HEK293T (cell line): Measurements from ENCODE around the gene OR52E5.

Experiments
- ARNT ChIP-seq: fragments of 450-650 bp; IDR thresholded peaks from 2 replicates; pipeline ENCODE4 v1.6.1; 2017; ENCODE audit warnings: mild to moderate bottlenecking
- ELF4 ChIP-seq: fragments of 450-650 bp; IDR thresholded peaks from 2 replicates; pipeline ENCODE4 v1.6.1; 2017; ENCODE audit warnings: antibody characterized with exemption
- FOXK2 ChIP-seq: fragments of 450-650 bp; IDR thresholded peaks from 2 replicates; pipeline ENCODE4 v1.6.1; 2016; ENCODE audit warnings: mild to moderate bottlenecking
- FOXM1 ChIP-seq: fragments of 450-650 bp; IDR thresholded peaks from 2 replicates; pipeline ENCODE4 v1.6.1; 2017; ENCODE audit warnings: mild to moderate bottlenecking, borderline replicate concordance
- HDGF ChIP-seq: fragments of 450-650 bp; IDR thresholded peaks from 2 replicates; pipeline ENCODE4 v1.6.1; 2017; ENCODE audit warnings: antibody characterized with exemption, borderline replicate concordance
- L3MBTL2 ChIP-seq: fragments of 450-650 bp; conservative IDR thresholded peaks from 2 replicates; pipeline ENCODE4 v1.6.1; 2016; ENCODE audit warnings: mild to moderate bottlenecking
- LEF1 ChIP-seq: fragments of 450-650 bp; IDR thresholded peaks from 2 replicates; pipeline ENCODE4 v1.6.1; 2017; ENCODE audit warnings: mild to moderate bottlenecking, borderline replicate concordance
- NFRKB ChIP-seq: fragments of 450-650 bp; IDR thresholded peaks from 2 replicates; pipeline ENCODE4 v1.6.1; 2016; ENCODE audit warnings: mild to moderate bottlenecking, moderate library complexity
- SP1 ChIP-seq: fragments of 450-650 bp; IDR thresholded peaks from 2 replicates; pipeline ENCODE4 v1.6.1; 2017
- SUZ12 ChIP-seq: fragments of 450-650 bp; IDR thresholded peaks from 2 replicates; pipeline ENCODE4 v1.6.1; 2016; ENCODE audit warnings: mild to moderate bottlenecking
- TARDBP ChIP-seq: fragments of 450-650 bp; IDR thresholded peaks from 2 replicates; pipeline ENCODE4 v1.6.1; 2016
- ZNF384 ChIP-seq: fragments of 450-650 bp; IDR thresholded peaks from 2 replicates; pipeline ENCODE4 v1.6.1; 2016
- TF ChIP-seq, protein P1 (sequence below): fragments of 450-650 bp; IDR thresholded peaks from 2 replicates; pipeline ENCODE4 v1.6.1; 2016

DNA sequence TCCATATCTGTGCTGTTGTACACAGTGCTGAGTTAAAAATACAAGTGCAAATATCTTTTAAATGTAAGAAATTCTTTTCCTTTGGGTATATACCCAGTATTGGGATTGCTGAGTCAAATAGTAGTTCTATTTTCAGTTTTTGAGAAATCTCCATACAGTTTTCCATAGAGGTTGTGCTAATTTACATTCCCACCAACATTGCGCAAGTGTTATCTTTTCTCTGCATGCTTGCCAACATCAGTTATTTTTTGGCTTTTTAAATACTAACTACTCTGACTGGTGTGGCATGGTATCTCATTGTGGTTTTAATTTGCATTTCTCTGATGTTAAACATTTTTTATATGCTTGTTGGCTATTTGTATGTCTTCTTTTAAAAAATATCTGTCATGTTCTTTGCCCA is 42.0 kb upstream of the OR52E5 start:
- TF ChIP-seq LEF1 (no peak), FOXK2 (no peak), HDGF (no peak), SP1 (no peak), NFRKB (no peak), FOXM1 (no peak), ZNF384 (no peak), L3MBTL2 (no peak), SUZ12 (no peak), ELF4 (no peak), TARDBP (no peak), ARNT (no peak)
- TF ChIP-seq, protein P1, sequence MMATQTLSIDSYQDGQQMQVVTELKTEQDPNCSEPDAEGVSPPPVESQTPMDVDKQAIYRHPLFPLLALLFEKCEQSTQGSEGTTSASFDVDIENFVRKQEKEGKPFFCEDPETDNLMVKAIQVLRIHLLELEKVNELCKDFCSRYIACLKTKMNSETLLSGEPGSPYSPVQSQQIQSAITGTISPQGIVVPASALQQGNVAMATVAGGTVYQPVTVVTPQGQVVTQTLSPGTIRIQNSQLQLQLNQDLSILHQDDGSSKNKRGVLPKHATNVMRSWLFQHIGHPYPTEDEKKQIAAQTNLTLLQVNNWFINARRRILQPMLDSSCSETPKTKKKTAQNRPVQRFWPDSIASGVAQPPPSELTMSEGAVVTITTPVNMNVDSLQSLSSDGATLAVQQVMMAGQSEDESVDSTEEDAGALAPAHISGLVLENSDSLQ: no peak
